Nephron (organoid): ENCODE measurements around the gene NKX6-2.
"Not testable (repeated sequence)": the region's sequence is repeated elsewhere in the genome, so short reads cannot be mapped to it uniquely, and the experiment has no call there.

ENCODE experiments used
- H3K27ac Mint-ChIP-seq, 3 experiments: 2 replicates each; pipeline ENCODE4 v1.8.0; 2020; ENCODE audit warnings: mixed read lengths in 3 of 3, mild to moderate bottlenecking in 2 of 3, moderate library complexity in 1 of 3
- H3K27me3 Mint-ChIP-seq: 2 replicates; pipeline ENCODE4 v1.8.0; 2021; ENCODE audit warnings: low read depth, mild to moderate bottlenecking, moderate library complexity, mixed read lengths
- H3K36me3 Mint-ChIP-seq: 2 replicates; pipeline ENCODE4 v1.8.0; 2020; ENCODE audit warnings: low read depth, mixed read lengths
- H3K4me1 Mint-ChIP-seq: 2 replicates; pipeline ENCODE4 v1.8.0; 2020; ENCODE audit warnings: mixed read lengths
- H3K4me3 Mint-ChIP-seq, 3 experiments: 2 replicates each; pipeline ENCODE4 v1.8.0; 2020; ENCODE audit warnings: mild to moderate bottlenecking in 3 of 3, mixed read lengths in 3 of 3, moderate library complexity in 2 of 3
- H3K9me3 Mint-ChIP-seq: 2 replicates; pipeline ENCODE4 v1.8.0; 2020; ENCODE audit warnings: mixed read lengths
- CTCF ChIP-seq, 3 experiments: fragments of 200-600 bp; sonication (generic); IDR thresholded peaks; one replicate each; pipeline ENCODE4 v1.5.0; 2021; ENCODE audit warnings: antibody characterized with exemption in 3 of 3; ENCODE audit not compliant: unreplicated experiment in 3 of 3

NKX6-2 gene

GRCh38 chr10:132796846-132797245 lies 10.9 kb upstream of the NKX6-2 start:
- TF ChIP-seq CTCF (IDR thresholded peaks at IDR 0.05; ENCODE audit: unreplicated experiment in 3 of 3) = no peak
- Mint-ChIP-seq H3K4me1 (no peaks in the 10 kb centered on the region), H3K27ac (no peak overlapping the region), H3K36me3 (no peaks in the 10 kb centered on the region), H3K27me3 (peaks cover 65% of the 10 kb centered on the region), H3K4me3 (no peak overlapping the region), H3K9me3 (no peaks in the 10 kb centered on the region)

- Mint-ChIP-seq H3K4me3 (no peak overlapping the region), H3K27me3 (peaks cover 81% of the 10 kb centered on the region), H3K27ac (no peak overlapping the region), H3K36me3 (no peaks in the 10 kb centered on the region), H3K4me1 (no peaks in the 10 kb centered on the region), H3K9me3 (no peaks in the 10 kb centered on the region)
- TF ChIP-seq CTCF (IDR thresholded peaks at IDR 0.05; ENCODE audit: unreplicated experiment in 3 of 3) = no peak
These were observed 8.2 kb upstream of the NKX6-2 start for GRCh38 chr10:132793871-132794849.

- no peaks in the 10 kb centered on the region for H3K9me3 Mint-ChIP-seq
- H3K4me1 Mint-ChIP-seq = no peaks in the 10 kb centered on the region
- H3K36me3 Mint-ChIP-seq = no peaks in the 10 kb centered on the region
These were observed 7.3 kb upstream of the NKX6-2 start for GRCh38 chr10:132793213-132793612.

GRCh38 chr10:132792796-132793195 lies 6.8 kb upstream of the NKX6-2 start:
- TF ChIP-seq CTCF (IDR thresholded peaks at IDR 0.05; ENCODE audit: unreplicated experiment in 3 of 3) = no peak
- Mint-ChIP-seq H3K4me3 (no peak overlapping the region), H3K27me3 (peaks cover 85% of the 10 kb centered on the region), H3K27ac (no peak overlapping the region), H3K36me3 (no peaks in the 10 kb centered on the region), H3K4me1 (no peaks in the 10 kb centered on the region), H3K9me3 (no peaks in the 10 kb centered on the region)

More at GRCh38 chr10:132793213-132793612, 7.3 kb upstream of the NKX6-2 start:
- H3K27me3 Mint-ChIP-seq = peaks cover 85% of the 10 kb centered on the region
- H3K27ac Mint-ChIP-seq = no peak overlapping the region
- H3K4me3 Mint-ChIP-seq = no peak overlapping the region
- TF ChIP-seq CTCF (IDR thresholded peaks at IDR 0.05; ENCODE audit: unreplicated experiment in 3 of 3) = no peak

- not testable (repeated sequence) for H3K4me3 Mint-ChIP-seq, H3K27ac Mint-ChIP-seq, H3K4me1 Mint-ChIP-seq, H3K36me3 Mint-ChIP-seq, H3K9me3 Mint-ChIP-seq
- H3K27me3 Mint-ChIP-seq = peaks cover 84% of the 10 kb centered on the region
These were observed 6.2 kb upstream of the NKX6-2 start for GRCh38 chr10:132792099-132792498.

- Mint-ChIP-seq H3K4me1 (no peaks in the 10 kb centered on the region), H3K36me3 (no peaks in the 10 kb centered on the region), H3K4me3 (no peak overlapping the region), H3K27ac (no peak overlapping the region), H3K9me3 (no peaks in the 10 kb centered on the region), H3K27me3 (peaks cover 81% of the 10 kb centered on the region)
- TF ChIP-seq CTCF (IDR thresholded peaks at IDR 0.05; ENCODE audit: unreplicated experiment in 3 of 3) = no peak
These were observed 5.2 kb upstream of the NKX6-2 start for GRCh38 chr10:132790934-132791829.
